SH-SY5Y (cell line): ENCODE measurements around the gene NIPAL4.

Source experiments
- GATA2 ChIP-seq: IDR thresholded peaks from 2 replicates; pipeline ENCODE4 v1.6.1; 2011; ENCODE audit warnings: mild to moderate bottlenecking, low read depth, low read length
- GATA3 ChIP-seq: IDR thresholded peaks from 2 replicates; pipeline ENCODE4 v1.6.1; 2011; ENCODE audit warnings: low read depth, mild to moderate bottlenecking, low read length, moderate library complexity

NIPAL4 gene

GRCh38 chr5:157473383-157474320 is 13.6 kb downstream of the NIPAL4 start:
- TF ChIP-seq GATA3 = no peak
- no peak for TF ChIP-seq GATA2

DNA sequence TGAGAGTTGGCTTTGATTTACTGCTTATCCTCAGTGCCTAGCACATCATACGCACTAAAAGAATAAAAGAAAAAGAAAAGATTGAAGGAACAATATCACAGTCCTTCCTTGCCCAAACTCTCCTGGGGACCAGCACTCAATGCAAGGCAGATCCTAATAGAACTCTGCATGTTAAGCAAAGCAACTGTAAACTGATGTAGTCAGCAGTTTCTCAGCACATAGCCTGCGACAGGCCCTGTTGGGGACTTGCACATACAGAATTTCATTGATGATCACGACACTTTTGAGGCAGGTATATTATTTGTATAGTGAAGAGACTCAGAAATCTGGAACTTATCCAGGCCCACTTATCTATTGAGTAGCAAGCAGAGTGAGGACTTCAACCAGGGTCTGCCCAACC is 15.4 kb downstream of the NIPAL4 start:
- no peak for TF ChIP-seq GATA3
- TF ChIP-seq GATA2 = no peak

DNA sequence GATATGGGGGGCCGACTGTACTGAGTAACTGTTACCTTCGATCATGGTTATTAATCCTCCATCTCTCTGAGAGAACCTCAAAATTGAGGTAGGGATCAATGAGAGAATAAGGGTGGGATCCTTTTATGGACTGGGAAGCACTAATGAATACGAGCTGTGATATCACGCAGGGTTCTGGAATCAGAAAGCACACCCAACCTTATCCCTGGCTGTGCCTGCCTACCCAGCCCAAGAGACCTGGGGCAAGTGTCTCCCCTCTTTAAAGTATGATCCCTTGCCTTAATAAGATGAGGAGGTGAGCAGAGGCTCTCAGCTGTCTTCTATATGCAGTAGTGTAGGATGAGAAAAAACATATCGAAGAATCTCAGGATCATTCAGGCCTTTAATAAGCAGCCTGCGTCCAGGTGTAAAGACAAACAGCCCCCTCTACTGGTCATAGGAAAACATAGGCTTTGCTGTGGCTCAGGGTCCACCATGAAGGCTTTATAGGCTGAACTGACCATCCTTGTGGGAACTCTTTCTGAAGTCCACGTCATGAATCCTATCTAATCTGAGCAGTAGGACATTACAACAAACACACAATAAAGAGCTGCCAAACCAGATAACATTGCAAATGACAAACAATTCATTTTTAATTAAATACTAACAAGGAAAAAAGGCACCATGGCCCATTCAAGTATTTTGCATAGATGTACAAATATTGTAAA is 16.8 kb downstream of the NIPAL4 start:
- TF ChIP-seq GATA3 = no peak
- TF ChIP-seq GATA2 = no peak

DNA sequence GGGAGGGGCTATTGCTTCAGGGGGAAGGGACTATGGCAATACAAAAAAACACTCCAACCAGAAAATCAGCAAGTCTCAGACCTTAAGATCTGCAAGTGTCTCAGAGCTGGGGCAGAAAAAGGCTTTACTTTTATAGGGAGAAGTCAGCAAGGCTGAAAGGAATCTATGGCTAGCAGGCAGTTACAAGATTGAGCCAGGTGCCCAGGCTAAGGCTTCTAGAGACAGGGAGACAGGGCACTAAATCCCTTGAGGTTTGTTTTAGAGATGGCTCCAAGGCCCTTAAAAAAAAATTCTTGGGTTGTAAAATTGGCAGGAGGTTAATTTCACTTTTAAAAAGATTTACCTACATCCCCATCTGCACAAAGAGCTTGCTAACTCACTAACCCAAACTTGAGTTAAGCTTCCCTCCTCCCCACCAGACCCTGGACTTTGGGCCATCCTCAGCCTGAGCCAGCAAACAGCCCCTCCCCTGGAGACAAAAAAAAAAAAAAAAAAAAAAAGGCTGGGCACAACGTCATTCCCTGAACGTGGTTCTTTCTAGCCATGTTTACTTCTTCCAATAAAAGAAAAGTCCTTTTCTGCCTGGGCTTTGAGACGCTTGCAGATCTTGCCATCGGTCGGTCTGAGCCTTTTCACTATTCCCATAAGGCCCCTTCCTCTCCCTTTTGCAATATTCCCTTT is 17.9 kb downstream of the NIPAL4 start:
- TF ChIP-seq GATA3 = no peak
- no peak for TF ChIP-seq GATA2

DNA sequence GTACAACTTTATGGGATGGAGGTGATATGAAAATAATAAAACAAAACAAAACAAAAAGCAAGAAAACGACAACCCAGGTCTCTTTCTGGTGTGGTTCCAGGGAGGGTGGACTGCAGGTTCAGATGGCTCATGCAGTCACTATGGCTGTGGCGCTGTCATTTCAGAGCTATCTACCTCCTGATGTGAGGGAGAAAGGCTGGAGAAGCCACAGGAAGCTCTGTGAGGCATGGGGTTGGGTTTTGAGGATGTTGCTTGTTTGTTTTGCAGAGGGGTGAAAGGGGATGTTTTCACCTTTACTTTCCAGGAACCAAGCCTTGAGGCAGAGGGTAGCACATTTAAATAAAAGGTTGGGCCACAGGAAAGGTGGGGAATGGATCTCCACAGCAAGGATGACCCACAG is 18.7 kb downstream of the NIPAL4 start:
- TF ChIP-seq GATA2 (no peak), GATA3 (no peak)

DNA sequence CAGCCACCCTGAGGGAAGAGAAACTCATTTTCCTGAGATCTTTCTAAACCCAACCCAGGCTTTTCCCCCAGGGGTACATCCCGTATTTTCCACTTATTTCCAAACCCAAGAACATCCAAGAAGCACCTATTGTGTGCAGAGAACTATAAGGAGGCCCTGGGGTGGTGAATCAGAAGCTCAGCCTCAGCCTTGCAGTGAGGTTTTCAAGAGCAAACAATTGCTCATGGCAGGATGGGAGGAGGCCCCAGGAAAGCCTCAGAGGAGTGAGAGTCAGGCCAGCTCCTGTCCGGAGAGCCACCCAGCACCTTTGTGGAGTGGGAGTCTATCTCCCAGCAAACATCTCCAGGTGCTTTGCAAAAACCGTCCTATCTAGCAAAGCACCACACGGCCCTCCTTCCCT is 19.2 kb downstream of the NIPAL4 start:
- TF ChIP-seq GATA3 (no peak), GATA2 (no peak)

DNA sequence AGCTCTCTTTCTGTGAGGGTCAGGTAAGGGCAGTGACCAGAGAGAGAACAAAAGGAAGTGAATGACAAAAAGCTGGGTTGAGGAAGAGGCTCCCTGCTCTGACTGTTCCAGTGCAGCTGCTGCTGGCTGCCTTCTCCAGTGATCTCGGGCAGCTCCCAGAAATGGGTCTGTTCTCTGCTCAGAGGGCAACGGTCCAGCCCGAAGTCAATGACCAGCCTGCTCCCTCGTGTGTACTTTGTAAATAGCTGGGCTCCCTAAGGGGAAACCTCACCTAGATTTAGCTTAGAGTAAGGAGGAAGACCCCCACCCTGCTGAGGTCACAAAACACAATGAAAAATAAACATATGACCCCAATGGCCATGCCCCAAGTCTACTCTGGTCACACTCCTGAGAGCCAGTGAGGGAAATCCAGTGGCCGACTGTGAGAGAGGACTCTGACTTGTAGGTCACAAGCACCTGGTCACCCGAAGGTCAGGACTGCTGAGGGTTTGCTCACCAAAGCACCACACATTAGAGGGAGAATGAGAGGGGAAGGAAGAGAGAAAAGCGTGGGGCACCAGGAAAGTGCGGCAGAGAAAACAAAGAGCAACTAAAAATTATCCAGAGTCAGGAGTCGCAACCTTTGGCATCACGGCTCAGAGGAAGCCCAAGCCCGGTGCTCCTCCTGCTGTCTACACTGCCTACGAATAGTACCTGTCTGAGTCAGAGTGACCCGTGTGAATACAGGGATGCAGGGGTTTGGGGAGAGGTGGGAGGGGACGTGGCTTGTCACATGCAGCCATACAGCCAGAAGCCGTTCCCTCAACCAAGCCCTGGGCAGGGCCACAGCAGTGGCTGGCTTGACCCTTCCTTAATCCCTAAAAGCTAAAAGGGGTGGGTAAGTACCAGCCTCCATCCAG is 19.8 kb downstream of the NIPAL4 start:
- TF ChIP-seq GATA2 (no peak), GATA3 (no peak)

GRCh38 chr5:157481265-157481664 is 21.3 kb downstream of the NIPAL4 start:
- TF ChIP-seq GATA3 (no peak), GATA2 (no peak)

- no peak for TF ChIP-seq GATA2
- no peak for TF ChIP-seq GATA3
These were observed 21.7 kb downstream of the NIPAL4 start for GRCh38 chr5:157481666-157482065.

GRCh38 chr5:157484768-157485167 is 24.8 kb downstream of the NIPAL4 start:
- TF ChIP-seq GATA2 (no peak), GATA3 (no peak)

DNA sequence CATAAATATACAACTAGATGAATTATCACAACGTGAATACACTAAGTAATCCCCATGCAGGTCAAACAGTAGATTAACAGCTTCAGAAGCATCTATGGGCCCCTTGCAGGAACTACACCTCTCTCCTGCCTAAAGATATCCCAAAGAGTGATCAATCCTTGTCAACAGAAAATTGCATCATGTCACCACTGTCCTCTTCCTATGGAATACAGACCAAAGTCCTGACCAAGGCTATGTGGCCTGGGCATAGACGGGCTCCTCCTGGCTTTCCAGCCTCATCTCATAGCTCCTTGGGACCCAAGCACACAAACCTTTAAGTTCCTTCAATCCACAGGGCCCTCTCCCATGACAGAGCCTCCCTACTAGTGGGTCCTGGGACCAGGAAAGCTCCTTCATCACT is 25.3 kb downstream of the NIPAL4 start:
- TF ChIP-seq GATA3 (no peak), GATA2 (no peak)

GRCh38 chr5:157485811-157486210 is 25.8 kb downstream of the NIPAL4 start:
- TF ChIP-seq GATA3 (no peak), GATA2 (no peak)

- TF ChIP-seq GATA2 = no peak
- TF ChIP-seq GATA3 = no peak
These were observed 26.2 kb downstream of the NIPAL4 start for GRCh38 chr5:157486221-157486681.

DNA sequence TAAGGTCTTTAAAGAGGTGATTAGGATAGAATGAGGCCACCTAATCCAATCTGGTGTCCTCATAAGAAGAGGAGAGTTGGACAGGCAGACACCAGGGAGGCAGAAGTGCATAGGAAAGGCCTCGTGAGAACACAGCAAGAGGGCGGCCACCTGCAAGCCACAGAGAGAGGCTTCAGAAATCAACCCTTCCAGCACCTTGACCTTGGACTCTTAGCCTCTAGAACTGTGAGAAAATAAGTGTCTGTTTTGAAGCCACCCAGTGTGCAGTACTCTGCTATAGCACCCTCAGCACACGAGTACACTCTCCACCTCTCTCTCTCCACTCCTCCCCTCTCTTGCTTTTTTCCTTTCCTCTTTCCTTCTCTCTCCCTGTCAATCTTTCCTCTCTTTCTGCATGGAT is 26.8 kb downstream of the NIPAL4 start:
- TF ChIP-seq GATA2 (no peak), GATA3 (no peak)
